ENCODE results near the gene EVPL. TPM values are rescaled to one million over a fixed set of nuclear protein-coding genes. Genes with fewer than 3 reads are reported as not detected.
A peak's percentile ranks its signal among the peaks of the same experiment; 100 is the strongest.

The EVPL gene
- total RNA-seq, 3 donors from 2014 or later (not counting 1 experiment from before 2014, with no cell fraction given) = 0.94 to 1.2 TPM; not detected in 1

GRCh38 chr17:76074390-76075363 is 47.6 kb upstream of the EVPL start, which contains the start of gene GALR2:
TSS of gene GALR2 (plus strand) at chr17:76074781. CDS start at chr17:76074884, 103 bp downstream.
- no peaks in the 10 kb centered on the region for H3K36me3 ChIP-seq (ENCODE audit: control insufficient read depth, insufficient read depth, low read length)
- H3K27me3 ChIP-seq (ENCODE audit: control insufficient read depth, insufficient read depth, low read length) = peaks cover 37% of the 10 kb centered on the region
- H3K4me1 Mint-ChIP-seq = peaks cover 19 to 36% of the 10 kb centered on the region in 2 donors
- TF ChIP-seq CTCF (IDR thresholded peaks at IDR 0.05) = no peak
- H3K27me3 Mint-ChIP-seq (ENCODE audit: low read depth in 2 of 2) = peaks cover 32 to 38% of the 10 kb centered on the region in 2 donors
- DNase-seq (peak in 1 of 2 donors; percentile 31), ATAC-seq (no peak)
- H3K4me3 ChIP-seq (ENCODE audit: low read length) = no peak within 1 kb of the TSS
- H3K4me1 ChIP-seq (ENCODE audit: control insufficient read depth, insufficient read depth, low read length) = peaks cover 38% of the 10 kb centered on the region
- no peaks in the 10 kb centered on the region for H3K9me3 ChIP-seq (ENCODE audit: control insufficient read depth, insufficient read depth, low read length)
- no peak within 1 kb of the TSS for H3K27ac ChIP-seq (ENCODE audit: low read length)
- 8% methylated on average over 92 of the region's 92 CpGs for WGBS (ENCODE audit: insufficient coverage)
- intact Hi-C loops (cut with micrococcal nuclease) = no loop called here
- peak within 1 kb of the TSS; percentile 37 for H3K4me3 Mint-ChIP-seq
- no peaks in the 10 kb centered on the region for H3K36me3 Mint-ChIP-seq
- no peak within 1 kb of the TSS for H3K27ac Mint-ChIP-seq
- H3K9me3 Mint-ChIP-seq = no peaks in the 10 kb centered on the region

- H3K36me3 Mint-ChIP-seq = no peaks in the 10 kb centered on the region
- peaks cover 26 to 29% of the 10 kb centered on the region in 2 donors for H3K27me3 Mint-ChIP-seq (ENCODE audit: low read depth in 2 of 2)
- DNase-seq (peak; percentile 75 to 88), ATAC-seq (peak; percentile 90 to 94 (median 93))
- Histone ChIP-seq H3K27ac (ENCODE audit: low read length) (peak within 1 kb of the TSS; percentile 69), H3K4me1 (ENCODE audit: control insufficient read depth, insufficient read depth, low read length) (peaks cover 31% of the 10 kb centered on the region), H3K27me3 (ENCODE audit: control insufficient read depth, insufficient read depth, low read length) (peaks cover 27% of the 10 kb centered on the region), H3K9me3 (ENCODE audit: control insufficient read depth, insufficient read depth, low read length) (no peaks in the 10 kb centered on the region), H3K4me3 (ENCODE audit: low read length) (peak within 1 kb of the TSS; percentile 58), H3K36me3 (ENCODE audit: control insufficient read depth, insufficient read depth, low read length) (peaks cover 6% of the 10 kb centered on the region)
- H3K27ac Mint-ChIP-seq = peak within 1 kb of the TSS; percentile 92 to 95
- H3K9me3 Mint-ChIP-seq = no peaks in the 10 kb centered on the region
- WGBS (ENCODE audit: insufficient coverage) = under 1% methylated on average over 57 of the region's 57 CpGs
- H3K4me3 Mint-ChIP-seq = peak within 1 kb of the TSS; percentile 96
- peaks cover 17 to 34% of the 10 kb centered on the region in 2 donors for H3K4me1 Mint-ChIP-seq
- TF ChIP-seq CTCF (IDR thresholded peaks at IDR 0.05) = no peak
- intact Hi-C loops (cut with micrococcal nuclease) = no loop called here
Measured at GRCh38 chr17:76072148-76072858, 45.2 kb upstream of the EVPL start, which contains the start of gene SRP68. TSS of gene SRP68 (minus strand) at chr17:76072517. CDS start at chr17:76072491, 26 bp downstream.

GRCh38 chr17:76071531-76072147 is 44.5 kb upstream of the EVPL start:
- WGBS (ENCODE audit: insufficient coverage) = 13% methylated on average over 14 of the region's 15 CpGs
- H3K27me3 ChIP-seq (ENCODE audit: control insufficient read depth, insufficient read depth, low read length) = peaks cover 25% of the 10 kb centered on the region
- Mint-ChIP-seq H3K9me3 (no peaks in the 10 kb centered on the region), H3K27me3 (ENCODE audit: low read depth in 2 of 2) (peaks cover 20 to 22% of the 10 kb centered on the region in 2 donors), H3K4me3 (peak overlapping the region; percentile 96), H3K36me3 (no peaks in the 10 kb centered on the region), H3K27ac (peak overlapping the region; percentile 92 to 95), H3K4me1 (peaks cover 10 to 27% of the 10 kb centered on the region in 2 donors)
- intact Hi-C loops (cut with micrococcal nuclease) = no loop called here
- peak in 1 of 2 donors; percentile 50 for DNase-seq
- peaks cover 25% of the 10 kb centered on the region for H3K4me1 ChIP-seq (ENCODE audit: control insufficient read depth, insufficient read depth, low read length)
- no peak for TF ChIP-seq CTCF (IDR thresholded peaks at IDR 0.05)
- no peaks in the 10 kb centered on the region for H3K9me3 ChIP-seq (ENCODE audit: control insufficient read depth, insufficient read depth, low read length)
- peak overlapping the region; percentile 58 for H3K4me3 ChIP-seq (ENCODE audit: low read length)
- H3K36me3 ChIP-seq (ENCODE audit: control insufficient read depth, insufficient read depth, low read length) = peaks cover 11% of the 10 kb centered on the region
- peak; percentile 9 to 14 (median 12) for ATAC-seq
- H3K27ac ChIP-seq (ENCODE audit: low read length) = peak overlapping the region; percentile 69

Data from natural killer cell (primary cell).